Stimulated activated CD8-positive, alpha-beta memory T cell treated with anti-CD3 and anti-CD28 coated beads, Interleukin-7, amount 100 ng/mL, for 24 hours (primary cell): Measurements from ENCODE around the gene CACNA1S.
A peak's percentile ranks its signal among the peaks of the same experiment; 100 is the strongest.

ENCODE experiments used
- DNase-seq: peaks from one replicate; pipeline ENCODE4 v3.0.0-alpha.2; 2020; ENCODE audit warnings: low read depth

CACNA1S gene

DNA sequence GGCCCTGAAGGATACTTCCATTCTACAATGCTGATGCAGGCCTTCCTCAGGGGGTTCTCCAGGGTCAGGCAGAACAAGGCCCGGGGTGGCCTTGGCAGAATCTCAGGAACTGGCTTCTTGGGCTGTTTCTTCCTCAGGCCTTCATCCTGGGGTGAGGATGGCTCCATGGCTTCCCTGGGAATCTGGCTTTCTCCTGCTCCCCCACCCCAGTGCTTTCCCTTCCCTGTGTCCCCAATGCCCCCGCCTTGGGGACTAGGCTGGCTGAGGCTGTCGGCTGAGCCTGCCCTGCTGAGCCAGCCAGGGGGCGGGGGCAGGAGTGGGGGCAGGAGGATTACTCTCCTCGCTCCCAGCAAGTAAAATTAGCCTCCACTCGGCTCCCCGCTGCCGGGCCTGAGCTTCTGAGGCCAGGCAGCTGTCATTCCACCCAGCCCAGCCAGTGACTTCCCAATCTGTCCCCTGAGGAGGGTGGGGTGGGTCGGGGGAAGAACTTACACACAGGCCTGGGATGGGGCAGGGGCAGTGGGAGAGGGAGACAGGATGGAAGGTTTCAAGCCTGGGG lies at the start of gene CACNA1S:
CACNA1S (minus strand) TSS at position 254 of the 559 bp plus-strand sequence; CDS start at position 167, 87 bp downstream.
- no peak for DNase-seq

DNA sequence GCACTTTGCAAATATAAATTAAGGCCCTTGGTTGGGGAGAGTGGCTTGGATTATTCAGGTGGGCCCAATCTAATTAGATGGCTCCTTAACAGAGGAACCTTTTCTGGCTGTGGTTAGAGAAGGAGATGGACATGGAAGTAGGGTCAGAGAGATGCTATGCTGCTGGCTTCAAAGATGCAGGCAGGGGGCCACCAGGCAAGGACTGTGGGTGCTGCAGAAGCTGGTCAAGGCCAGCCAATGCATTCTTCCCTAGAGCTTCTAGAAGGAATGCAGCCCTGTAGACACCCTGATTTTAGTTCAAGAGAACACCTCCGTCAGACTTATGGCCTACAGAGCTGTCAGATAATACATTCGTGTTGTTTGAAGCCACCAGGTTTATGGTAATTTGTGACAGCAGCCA lies 45.7 kb upstream of the CACNA1S start:
- no peak for DNase-seq

DNA sequence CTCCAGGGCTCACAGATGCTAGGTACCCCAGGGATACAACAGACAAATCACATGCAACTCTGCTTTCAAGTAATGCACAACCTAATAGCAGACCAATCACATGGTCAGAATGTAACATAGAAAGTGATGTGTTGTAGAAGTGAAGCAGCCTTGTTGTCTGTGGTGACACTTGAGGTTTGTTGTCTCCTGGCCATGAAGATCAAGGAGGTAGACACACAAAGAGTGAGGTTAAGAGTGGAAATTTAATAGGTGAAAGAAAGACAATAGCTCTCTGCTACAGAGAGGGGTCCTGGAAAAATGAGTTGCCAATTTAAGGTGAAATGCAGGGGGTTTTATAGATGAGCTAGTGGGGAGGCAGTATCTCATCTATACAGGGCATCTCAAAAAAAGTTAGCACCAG lies 44.6 kb upstream of the CACNA1S start:
- no peak for DNase-seq

DNA sequence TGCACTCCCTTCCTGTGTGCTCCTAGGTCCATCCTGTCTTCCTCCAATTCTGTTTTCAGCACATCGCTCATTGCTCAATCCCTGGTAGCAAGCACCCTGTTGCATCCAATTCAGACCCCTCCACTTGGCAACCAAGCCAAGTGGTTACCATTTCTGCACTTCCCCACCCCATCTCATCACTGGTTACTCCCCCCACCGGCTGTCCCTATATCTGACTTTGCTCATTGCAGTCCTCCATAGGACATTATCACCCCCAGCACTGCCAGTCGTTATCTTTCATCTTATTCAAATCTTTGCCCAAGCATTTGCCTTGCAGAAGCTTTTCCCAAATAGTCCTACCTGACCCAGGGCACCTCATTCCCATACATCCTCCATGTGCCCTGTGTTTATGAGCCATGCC lies 44.1 kb upstream of the CACNA1S start:
- DNase-seq, result no peak

DNA sequence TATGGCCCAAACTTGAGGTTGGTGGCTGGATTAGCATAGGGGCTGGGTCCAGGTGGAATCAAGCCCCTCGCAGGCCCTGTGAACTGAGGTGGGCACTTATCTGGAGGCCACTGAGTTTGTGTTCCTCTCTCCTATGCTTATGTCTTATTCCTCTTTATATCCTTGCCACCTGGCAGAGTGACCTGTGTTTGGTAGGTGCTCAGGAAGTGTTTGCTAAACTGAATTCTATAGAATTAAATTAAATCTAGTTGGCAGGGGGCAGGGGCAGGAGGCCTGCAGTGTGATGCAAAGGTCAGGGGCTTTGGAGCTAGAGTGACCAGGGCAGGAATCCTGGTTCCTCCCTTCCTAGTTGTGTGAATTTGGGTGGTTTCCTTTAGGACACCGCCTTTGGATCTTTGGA lies 43.1 kb upstream of the CACNA1S start:
- DNase-seq, result no peak

DNA sequence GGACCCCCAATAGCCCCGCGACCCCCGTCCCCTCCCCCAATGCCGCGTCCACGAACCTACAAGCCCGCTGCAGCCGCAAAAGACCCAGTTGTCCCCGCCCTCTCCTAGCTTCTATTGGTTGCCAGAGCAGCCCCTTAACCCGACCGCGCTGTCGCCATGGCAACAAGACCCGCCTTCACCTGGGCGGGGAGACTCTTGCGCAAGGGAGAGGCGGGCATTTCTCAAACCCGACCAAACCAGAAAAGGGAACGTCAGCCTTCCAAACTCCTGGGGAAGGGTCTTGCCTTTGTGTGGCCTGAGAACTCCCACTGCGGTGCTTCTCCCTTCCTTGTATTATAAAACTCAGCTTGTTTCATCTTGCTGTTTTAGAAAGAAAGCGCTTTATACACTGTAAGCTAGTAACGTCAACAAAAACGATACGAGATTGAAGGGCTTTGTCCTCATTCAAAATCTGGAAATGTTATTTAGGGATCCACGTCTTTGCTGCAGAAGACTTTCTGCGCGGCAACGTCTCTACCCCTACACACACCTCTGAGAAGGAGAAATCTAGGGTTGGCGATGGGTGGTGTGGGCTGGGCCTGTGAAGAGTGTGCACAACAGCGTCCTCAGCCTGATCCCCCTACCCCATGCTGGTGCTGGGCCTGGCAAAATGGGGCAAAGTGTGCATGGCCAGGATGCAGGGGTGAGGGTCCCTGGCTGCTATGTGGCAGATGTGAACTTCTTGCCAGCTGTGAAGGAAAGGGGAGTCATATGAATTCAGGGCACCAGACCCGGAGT lies 42.4 kb upstream of the CACNA1S start, which contains the start of gene TMEM9:
TMEM9 (minus strand) TSS at position 86 of the 777 bp plus-strand sequence. CDS start 551 bp downstream, outside the sequence.
- DNase-seq, result peak; percentile 97

DNA sequence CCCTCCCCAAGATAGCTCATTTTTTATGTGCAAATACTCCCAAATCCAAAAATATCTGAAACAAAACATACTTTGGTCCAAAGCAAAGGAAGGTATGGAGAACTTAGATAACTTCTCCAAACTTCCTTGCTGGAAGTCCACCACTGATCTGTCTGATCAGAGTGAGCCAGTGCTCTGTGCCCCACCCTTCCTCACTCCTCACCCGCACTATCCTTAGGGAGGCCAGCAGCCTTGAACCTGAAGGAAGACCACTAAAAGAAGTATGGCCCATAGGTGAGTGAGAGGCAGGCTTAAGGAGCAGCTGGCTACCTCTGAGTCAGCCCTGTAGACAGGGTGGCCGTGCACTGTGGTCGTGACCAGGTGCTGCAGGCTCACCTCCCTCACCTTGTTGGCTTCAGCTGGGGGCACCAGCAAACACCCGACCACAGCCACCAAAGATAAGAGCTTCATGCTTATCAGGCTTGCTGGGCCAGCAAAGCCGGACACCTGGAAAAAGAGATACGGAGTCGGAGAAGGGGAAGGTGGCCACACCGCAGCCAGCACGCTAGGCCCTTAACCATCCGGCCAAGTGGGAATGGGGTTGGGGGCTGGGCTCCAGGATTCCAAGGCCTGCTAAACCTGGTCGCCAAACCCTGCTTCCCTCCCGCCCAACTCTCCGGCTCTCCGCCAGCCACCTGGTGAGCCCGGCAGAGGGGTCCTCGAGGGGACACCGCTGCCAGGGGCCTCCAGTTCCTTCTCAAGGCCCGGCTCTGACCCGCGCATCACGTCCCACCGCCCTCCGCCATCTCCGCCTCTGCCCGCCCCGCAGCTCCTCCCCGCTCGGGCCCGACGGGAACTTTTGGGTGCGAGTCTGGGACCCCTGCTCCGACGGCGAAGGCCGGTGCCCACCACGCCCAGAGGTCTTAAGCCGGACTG lies 41.5 kb upstream of the CACNA1S start:
- DNase-seq, result no peak

DNA sequence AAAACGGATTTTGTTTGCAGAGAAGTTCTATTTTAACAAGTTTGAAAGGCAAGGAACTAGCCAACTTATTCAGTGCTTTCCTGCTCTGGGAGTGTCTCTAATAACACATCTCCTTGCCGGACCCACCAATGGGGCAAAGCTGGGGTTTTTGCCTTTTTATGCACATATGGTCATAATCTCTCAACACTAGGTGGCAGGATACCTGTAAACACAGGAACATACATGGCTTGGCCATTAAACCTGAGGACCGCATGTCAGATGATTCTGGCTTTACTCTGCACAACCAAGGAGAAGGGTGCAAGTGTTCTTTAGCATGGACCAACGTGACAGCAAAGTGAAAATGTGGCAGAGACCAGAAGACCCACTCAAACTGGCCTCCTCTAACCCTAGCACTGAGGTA lies 37.2 kb upstream of the CACNA1S start:
- DNase-seq, result no peak

DNA sequence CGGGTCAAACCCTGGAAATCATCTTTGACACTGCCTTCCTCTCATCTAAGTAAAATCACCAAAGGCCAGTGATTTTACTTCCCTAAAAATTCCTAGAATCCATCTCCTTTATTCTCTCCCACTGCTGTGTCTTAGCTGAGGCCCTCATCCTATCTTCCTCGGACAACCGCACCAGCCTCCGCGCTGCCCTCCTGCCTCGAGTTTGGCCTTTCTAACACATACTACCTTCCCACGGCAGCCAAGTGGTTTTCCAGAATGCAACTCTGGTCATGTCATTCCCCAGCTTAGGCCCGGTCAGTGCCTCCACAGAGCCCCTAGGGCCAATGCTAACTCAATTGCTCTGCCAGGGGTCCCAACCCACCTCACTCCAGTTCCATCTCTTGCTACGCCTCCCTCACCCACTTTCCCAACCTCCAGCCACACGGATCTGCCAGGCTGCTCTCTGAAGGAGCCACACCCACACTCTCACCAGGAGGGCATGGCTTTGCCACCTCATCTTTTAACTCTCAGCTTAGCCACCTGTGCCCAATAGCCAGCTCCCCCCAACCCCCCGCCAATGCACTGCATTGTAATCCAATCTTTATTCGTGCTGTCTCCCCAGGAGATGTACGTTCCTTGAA lies 35.3 kb upstream of the CACNA1S start:
- no peak for DNase-seq

DNA sequence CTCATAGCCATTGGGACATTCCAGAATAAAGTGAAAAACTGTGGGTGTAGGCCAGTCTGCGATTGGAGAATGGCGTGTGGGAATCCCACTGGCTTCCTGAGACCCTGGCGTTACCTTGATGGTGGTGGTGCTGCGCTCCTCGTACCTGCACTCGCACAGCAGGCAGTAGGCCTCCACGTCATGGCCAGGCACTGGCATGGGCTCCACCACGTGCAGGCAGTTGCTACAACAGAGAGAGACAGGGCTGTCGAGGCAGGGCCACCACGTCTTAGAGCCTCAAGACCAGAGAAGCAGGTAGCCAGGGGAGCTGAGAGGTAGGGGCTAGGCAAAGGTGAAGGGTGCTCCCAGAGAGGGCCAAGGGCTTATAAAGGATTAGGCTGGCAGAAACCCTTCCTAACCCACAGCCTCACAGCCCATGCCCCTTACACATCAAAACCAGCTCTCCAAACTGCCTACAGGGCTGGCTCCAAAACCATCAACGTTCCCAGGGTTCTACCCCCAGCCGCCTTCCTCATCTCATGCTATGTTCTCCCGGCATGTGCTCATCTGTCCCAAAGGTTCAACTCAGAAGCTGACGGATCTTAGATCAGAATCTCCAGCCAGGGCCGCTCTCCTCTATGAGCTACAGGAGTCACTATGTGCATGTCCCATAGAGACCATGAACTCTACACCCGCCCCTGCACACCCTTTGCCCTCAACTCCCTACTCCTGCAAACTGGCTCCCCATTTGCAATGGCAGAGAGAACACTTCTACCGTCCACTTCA lies 34.6 kb upstream of the CACNA1S start:
- no peak for DNase-seq

DNA sequence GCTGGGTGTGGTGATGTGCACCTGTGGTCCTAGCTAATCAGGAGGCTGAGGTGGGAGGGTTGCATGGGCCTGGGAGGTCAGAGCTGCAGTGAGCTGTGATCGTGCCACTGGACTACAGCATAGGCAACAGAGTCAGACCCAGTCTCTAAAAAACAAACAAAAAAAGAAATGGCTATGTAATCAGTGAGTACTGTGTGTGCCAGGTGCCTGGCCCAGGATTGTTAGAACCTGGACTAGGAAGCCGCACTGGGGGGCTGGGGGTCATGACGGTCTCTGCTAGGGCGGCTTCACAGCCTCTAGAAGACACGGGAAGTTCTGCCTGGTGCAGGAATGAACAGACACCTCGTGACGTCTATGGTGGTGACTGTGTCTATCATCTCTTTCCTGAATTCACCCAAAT lies 33.6 kb upstream of the CACNA1S start:
- DNase-seq, result no peak

DNA sequence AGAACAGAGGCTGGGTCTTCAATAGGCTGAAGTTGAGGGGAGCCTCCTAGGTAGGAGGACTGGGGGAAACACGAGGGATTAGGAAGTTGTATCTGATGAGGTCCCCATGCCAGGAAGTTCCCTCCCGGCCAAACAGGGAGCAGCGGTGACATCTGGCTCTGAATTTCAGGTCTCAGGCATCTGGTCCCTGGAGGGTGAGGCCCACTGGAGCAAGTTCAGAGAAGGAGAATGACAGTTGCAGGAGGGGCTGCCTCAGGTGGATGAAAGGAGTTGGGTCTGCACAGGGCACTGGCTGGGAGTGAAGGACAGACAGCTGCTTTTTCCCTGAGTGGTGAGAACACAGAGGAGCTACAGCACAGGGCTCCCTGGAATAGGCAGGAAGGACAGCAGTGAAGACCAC lies 32.9 kb upstream of the CACNA1S start:
- no peak for DNase-seq

DNA sequence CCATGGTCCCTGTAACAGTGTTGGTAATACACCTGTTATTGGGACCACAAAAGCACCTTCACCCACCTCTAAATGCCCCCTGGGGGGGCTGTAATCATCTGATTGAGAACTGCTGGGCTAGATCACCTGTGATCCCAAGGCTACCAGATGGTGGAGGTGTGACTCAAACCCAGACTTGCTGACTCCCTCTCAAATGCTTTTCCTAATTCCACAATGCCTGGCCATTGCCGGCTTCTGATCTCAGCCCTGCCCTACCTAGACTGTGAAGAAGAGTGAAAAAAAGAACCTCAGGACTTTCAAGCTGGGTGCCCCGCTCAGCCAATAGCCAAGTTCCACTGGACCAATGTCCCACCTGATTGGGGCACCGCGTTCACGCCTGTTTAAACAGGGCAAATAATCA lies 32.5 kb upstream of the CACNA1S start:
- DNase-seq, result no peak

DNA sequence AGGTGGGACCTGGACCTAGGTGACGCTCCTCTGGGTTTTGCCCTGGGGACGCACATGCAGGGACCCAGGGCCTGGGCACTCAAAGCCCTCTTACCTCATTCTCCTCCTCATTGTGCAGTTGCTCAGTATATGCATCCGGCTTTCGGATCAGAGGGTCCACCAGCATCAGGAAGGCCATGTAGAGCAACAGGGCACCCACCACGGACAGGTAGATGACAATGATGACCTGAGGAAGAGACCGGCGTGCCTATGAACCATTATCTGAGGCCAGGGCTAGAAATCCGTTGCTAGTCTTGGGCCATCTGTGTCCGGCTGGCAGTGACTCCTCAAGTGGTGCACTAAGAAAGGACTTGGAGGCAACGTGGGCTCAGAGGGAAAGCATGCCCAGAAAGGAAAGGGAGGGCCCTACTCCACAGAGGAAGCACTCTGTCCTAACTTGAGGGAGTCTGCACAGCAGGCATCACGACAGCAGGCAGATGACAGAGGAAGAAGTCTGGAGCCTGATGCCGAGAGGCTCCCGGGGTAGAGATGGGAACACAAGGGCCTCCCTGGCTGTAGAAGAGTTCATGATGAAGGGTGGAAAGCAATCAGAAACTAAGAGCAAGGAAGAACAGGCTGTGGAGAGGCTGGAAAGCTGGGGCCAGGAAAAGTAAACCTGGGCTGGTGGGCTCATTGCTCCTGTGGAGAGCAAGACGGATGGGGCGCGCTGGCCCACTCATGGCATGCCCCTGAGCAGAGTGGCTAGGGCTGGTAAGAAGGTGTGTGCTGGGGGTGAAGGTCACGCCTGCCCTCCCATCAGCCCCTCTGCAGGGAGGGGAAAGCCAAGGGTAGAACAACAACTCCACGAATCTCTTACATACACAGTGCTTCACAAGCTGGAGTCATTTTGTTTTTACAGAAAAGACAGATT lies 31.8 kb upstream of the CACNA1S start:
- DNase-seq, result no peak

DNA sequence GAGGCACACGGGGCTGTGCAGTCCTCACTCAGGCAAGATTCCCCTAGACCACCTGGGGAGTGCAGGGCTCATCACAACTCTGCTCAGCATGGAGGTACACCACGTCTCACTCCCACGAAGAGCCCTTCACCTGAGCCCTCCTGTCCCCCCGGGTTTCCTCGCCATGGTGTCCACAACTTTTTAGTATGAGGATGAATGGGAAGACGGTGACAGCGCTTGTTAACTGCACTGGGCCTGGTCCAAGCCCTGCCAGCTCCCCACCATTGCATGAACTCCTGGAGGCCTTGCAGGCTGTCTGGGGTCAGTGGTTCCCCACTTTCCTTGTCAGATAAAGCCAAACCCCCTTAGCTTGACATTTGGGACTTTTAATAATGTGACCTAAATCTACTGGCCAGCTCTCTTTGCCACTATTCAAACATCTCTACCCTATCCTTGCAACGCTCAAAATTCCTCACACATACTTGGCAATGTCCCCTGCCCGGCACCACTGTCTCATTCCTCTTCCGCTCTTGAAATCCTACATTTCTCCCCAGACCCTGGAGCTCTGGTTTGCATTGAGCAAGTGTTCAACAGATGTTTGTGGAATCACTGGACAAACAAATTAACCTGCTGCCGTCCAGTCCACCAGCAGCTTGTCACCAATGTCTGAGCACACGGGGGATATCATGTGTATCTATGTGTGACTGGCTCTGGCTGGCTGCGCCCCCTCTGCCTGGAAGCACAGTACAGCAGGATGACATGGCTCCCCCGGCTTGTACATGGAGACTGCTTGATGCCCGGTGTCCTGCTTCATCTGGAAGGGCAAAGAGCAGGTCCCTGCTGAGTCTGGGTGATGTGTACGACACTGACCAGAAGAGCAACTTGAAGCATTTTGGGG lies 30.9 kb upstream of the CACNA1S start:
- DNase-seq, result no peak

DNA sequence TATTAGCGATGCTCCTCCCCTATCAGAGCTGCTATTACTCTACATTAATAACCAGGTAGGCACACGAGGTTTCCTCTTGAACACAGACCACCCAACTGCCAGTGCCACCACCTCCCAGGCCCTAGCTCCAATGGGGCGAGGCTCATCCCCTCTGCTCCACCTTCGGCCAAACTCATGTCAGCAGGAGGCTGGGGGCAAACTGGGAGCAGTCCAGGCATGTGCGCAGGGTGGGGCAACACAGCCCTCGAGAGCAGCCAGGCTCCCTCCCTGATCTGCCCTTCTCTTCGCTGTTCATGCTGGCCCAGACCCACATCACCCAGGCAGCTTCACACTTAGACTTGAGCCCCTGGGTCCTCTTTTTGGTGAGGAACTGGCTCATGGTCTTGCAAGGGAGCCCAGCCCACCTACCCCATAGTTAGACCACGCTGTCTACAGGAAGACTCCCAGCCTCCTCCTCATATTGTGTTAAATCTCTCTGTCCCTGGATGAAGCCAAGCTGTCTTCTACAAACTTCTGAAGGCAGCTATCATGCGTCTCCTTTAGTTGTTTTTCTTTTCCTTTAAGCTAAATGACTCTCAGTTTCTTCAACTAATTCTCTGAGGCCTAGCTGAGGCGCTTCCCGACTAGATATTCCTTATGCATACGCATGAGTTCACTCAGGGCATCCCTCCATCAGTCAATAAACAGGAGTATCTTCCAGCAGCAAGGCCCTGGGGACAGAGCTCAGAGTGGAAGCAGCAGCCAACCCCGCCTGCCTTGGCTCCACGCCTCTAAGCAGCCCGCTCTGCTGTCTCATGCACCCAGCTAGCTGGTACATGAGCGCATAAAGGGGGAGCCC lies 30.0 kb upstream of the CACNA1S start:
- no peak for DNase-seq

DNA sequence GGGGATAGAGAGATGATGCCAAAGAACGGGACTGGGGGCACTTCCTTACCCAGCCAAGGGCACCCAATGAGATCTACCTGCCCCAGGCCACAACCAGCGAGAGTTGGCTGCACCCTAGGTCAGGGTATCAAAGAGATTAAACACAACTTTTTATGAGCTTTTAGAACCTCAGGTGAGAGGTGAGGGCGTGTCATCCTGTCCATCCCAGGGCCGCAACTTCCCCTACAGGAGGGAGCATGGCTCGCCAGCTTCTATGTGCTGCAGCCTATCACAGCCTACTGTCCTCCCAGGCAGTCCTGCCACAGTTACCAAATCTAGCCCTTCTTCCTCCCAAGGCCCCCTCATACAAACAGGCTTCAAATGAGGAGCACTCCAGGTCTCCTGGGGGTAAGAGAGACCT lies 29.2 kb upstream of the CACNA1S start:
- no peak for DNase-seq

DNA sequence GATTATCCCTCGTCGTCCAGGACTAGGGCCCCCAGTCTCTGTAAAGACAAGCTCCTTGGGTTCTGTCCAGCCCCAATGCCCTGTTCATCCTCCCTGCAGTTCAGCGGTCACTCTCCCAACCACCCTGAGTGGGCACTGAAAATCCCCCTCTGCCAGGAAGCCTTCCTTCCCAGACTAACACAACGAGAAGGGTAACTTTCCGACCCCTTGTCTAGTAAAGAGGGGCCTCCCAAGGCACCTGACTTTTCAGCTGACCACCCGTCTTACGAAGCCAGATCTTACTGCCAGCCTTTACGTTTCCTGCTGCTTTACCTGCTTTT lies 28.7 kb upstream of the CACNA1S start:
- DNase-seq, result no peak
